IMR-90 (cell line): ENCODE data around the gene SOX6. TPM values are rescaled to one million over a fixed set of nuclear protein-coding genes. Genes with fewer than 3 reads are reported as not detected.
A peak's percentile ranks its signal among the peaks of the same experiment; 100 is the strongest.

ENCODE experiments used
- ATAC-seq: fragments of 200-7000 bp; cut with Tn5 transposase; 2 replicates; pipeline ENCODE4 v1.9.1; 2020; ENCODE audit warnings: low read depth, mild to moderate bottlenecking, moderate library complexity
- BruUV-seq: library from RNA; stranded (reverse); fragments of 400-500 nt; replicated peaks from 2 replicates; lab custom pipeline; 2021; lab: Mats Ljungman, UMichigan
- CTCF ChIA-PET: fragments of 300-600 bp; formaldehyde crosslinking; extraction: SDS; loops from one replicate; lab custom pipeline; 2021; ENCODE audit warnings: antibody characterized with exemption; lab: Yijun Ruan, JAX
- POLR2A ChIA-PET: fragments of 300-600 bp; sonication (Branson Sonifier 250); formaldehyde crosslinking; loops from one replicate; lab custom pipeline; 2022; ENCODE audit warnings: antibody characterized with exemption; ENCODE audit not compliant: unreplicated experiment; lab: Charles Lee
- DNase-seq: peaks from one replicate; pipeline ENCODE4 v3.0.0; 2013
- H2AFZ ChIP-seq: replicated peaks from 2 replicates; pipeline ENCODE3; 2013; ENCODE audit warnings: low read length, mild to moderate bottlenecking; ENCODE audit not compliant: poor library complexity
- H2AK5ac ChIP-seq: 2 replicates; pipeline ENCODE4 v1.6.1; 2013; ENCODE audit warnings: low read depth, low read length, inconsistent platforms
- H2AK9ac ChIP-seq: replicated peaks from 2 replicates; pipeline ENCODE3; 2013; ENCODE audit warnings: mild to moderate bottlenecking, low read depth, low read length, moderate library complexity; ENCODE audit not compliant: poor library complexity
- H2BK120ac ChIP-seq: 2 replicates; pipeline ENCODE4 v1.6.1; 2013; ENCODE audit warnings: low read depth, low read length, inconsistent platforms
- H2BK15ac ChIP-seq: 3 replicates; pipeline ENCODE4 v1.6.1; 2013; ENCODE audit warnings: low read depth, low read length, inconsistent platforms
- H2BK20ac ChIP-seq: 2 replicates; pipeline ENCODE4 v1.6.1; 2013; ENCODE audit warnings: low read depth, mild to moderate bottlenecking, inconsistent platforms, low read length, moderate library complexity
- H2BK5ac ChIP-seq: 2 replicates; pipeline ENCODE4 v1.6.1; 2013; ENCODE audit warnings: mild to moderate bottlenecking, low read depth, low read length, inconsistent platforms; ENCODE audit not compliant: poor library complexity, severe bottlenecking
- H3K14ac ChIP-seq: replicated peaks from 2 replicates; pipeline ENCODE4 v1.6.1; 2013; ENCODE audit warnings: low read depth, low read length, inconsistent platforms
- H3K18ac ChIP-seq: 2 replicates; pipeline ENCODE4 v1.6.1; 2013; ENCODE audit warnings: low read depth, low read length, control low read depth
- H3K23ac ChIP-seq: 2 replicates; pipeline ENCODE4 v1.6.1; 2013; ENCODE audit warnings: low read depth, low read length, inconsistent platforms
- H3K27ac ChIP-seq: 2 replicates; pipeline ENCODE4 v1.5.1; 2013; ENCODE audit warnings: mild to moderate bottlenecking, control low read depth, low read length; ENCODE audit not compliant: insufficient read depth
- H3K27me3 ChIP-seq: 2 replicates; pipeline ENCODE4 v1.6.1; 2013; ENCODE audit warnings: low read length; ENCODE audit not compliant: control insufficient read depth, insufficient read depth
- H3K36me3 ChIP-seq: 2 replicates; pipeline ENCODE4 v1.6.1; 2013; ENCODE audit warnings: low read length, mixed read lengths; ENCODE audit not compliant: control insufficient read depth, insufficient read depth
- H3K4ac ChIP-seq: 2 replicates; pipeline ENCODE4 v1.6.1; 2013; ENCODE audit warnings: low read depth, low read length, inconsistent platforms
- H3K4me1 ChIP-seq: 2 replicates; pipeline ENCODE4 v1.6.1; 2013; ENCODE audit warnings: low read length, mixed read lengths; ENCODE audit not compliant: control insufficient read depth, insufficient read depth
- H3K4me2 ChIP-seq: 2 replicates; pipeline ENCODE4 v1.6.1; 2013; ENCODE audit warnings: low read depth, mild to moderate bottlenecking, control low read depth, low read length, moderate library complexity
- H3K4me3 ChIP-seq: 2 replicates; pipeline ENCODE4 v1.5.1; 2013; ENCODE audit warnings: low read depth, mild to moderate bottlenecking, control low read depth, low read length, moderate library complexity; ENCODE audit not compliant: insufficient read depth
- H3K56ac ChIP-seq: 2 replicates; pipeline ENCODE4 v1.6.1; 2013; ENCODE audit warnings: low read length, inconsistent platforms; ENCODE audit not compliant: insufficient read depth; ENCODE audit errors: extremely low read depth
- H3K79me1 ChIP-seq, 2 experiments: 2 replicates each; pipeline ENCODE4 v1.6.1; 2013; ENCODE audit warnings: low read length in 2 of 2, inconsistent platforms in 1 of 2, low read depth in 1 of 2
- H3K9ac ChIP-seq: 2 replicates; pipeline ENCODE4 v1.6.1; 2013; ENCODE audit warnings: low read depth, low read length, control low read depth
- H3K9me1 ChIP-seq: 2 replicates; pipeline ENCODE4 v1.6.1; 2013; ENCODE audit warnings: low read length, inconsistent platforms; ENCODE audit not compliant: insufficient read depth
- H3K9me3 ChIP-seq: 2 replicates; pipeline ENCODE4 v1.6.1; 2013; ENCODE audit warnings: low read length; ENCODE audit not compliant: control insufficient read depth, insufficient read depth
- H4K20me1 ChIP-seq: 2 replicates; pipeline ENCODE4 v1.6.1; 2013; ENCODE audit warnings: low read length, inconsistent platforms; ENCODE audit not compliant: insufficient read depth
- H4K5ac ChIP-seq: 2 replicates; pipeline ENCODE4 v1.6.1; 2013; ENCODE audit warnings: mild to moderate bottlenecking, low read depth, low read length, control low read depth
- H4K8ac ChIP-seq, 2 experiments: 2 replicates each; pipeline ENCODE4 v1.6.1; 2013; ENCODE audit warnings: low read depth in 2 of 2, low read length in 2 of 2, control low read depth in 1 of 2, inconsistent platforms in 1 of 2
- H4K91ac ChIP-seq: 2 replicates; pipeline ENCODE4 v1.6.1; 2013; ENCODE audit warnings: low read depth, low read length, inconsistent platforms; ENCODE audit not compliant: insufficient read depth
- CEBPB ChIP-seq: IDR thresholded peaks from 2 replicates; pipeline ENCODE4 v1.6.1; 2012; ENCODE audit warnings: low read depth, low read length, improper control_type of control experiment
- CHD1 ChIP-seq: IDR thresholded peaks from 2 replicates; pipeline ENCODE4 v1.6.1; 2012; ENCODE audit warnings: low read depth, low read length, improper control_type of control experiment
- FOS ChIP-seq: fragments of 150-350 bp; IDR thresholded peaks from 2 replicates; pipeline ENCODE4 v1.6.1; 2016; ENCODE audit warnings: low read depth, low read length
- MAFK ChIP-seq: IDR thresholded peaks from 2 replicates; pipeline ENCODE4 v1.6.1; 2012; ENCODE audit warnings: low read depth, low read length, improper control_type of control experiment
- MXI1 ChIP-seq: IDR thresholded peaks from 2 replicates; pipeline ENCODE4 v1.6.1; 2012; ENCODE audit warnings: low read depth, mild to moderate bottlenecking, low read length, moderate library complexity, borderline replicate concordance
- NFE2L2 ChIP-seq: fragments of 150-350 bp; IDR thresholded peaks from 2 replicates; pipeline ENCODE4 v1.6.1; 2016; ENCODE audit warnings: low read depth, mild to moderate bottlenecking, low read length
- POLR2A ChIP-seq: IDR thresholded peaks from 2 replicates; pipeline ENCODE4 v1.6.1; 2012; ENCODE audit warnings: mild to moderate bottlenecking, low read depth, low read length
- RAD21 ChIP-seq: IDR thresholded peaks from 2 replicates; pipeline ENCODE4 v1.6.1; 2012; ENCODE audit warnings: low read length, improper control_type of control experiment
- RFX5 ChIP-seq: IDR thresholded peaks from 2 replicates; pipeline ENCODE4 v1.8.0; 2012; ENCODE audit warnings: low read depth, mild to moderate bottlenecking, low read length, moderate library complexity
- WGBS, 2 experiments: methylation state at CpG; one replicate each; pipeline versions ENCODE4 v1.1.5 to v1.1.7; 2013; ENCODE audit warnings: missing lambda C conversion rate in 2 of 2; ENCODE audit not compliant: insufficient read length in 1 of 2; ENCODE audit errors: extremely low coverage in 2 of 2; 5-methylcytosine and 5-hydroxymethylcytosine counted together
- dilution Hi-C: fragments of 300-500 bp; cut with HindIII; formaldehyde crosslinking; loops from one replicate; pipeline ENCODE4 v1.14.3; 2018; ENCODE audit warnings: low sequenced_read_pairs; ENCODE audit not compliant: unreplicated experiment
- in situ Hi-C: fragments of 300-500 bp; cut with MboI; formaldehyde crosslinking; loops from 3 replicates; pipeline ENCODE4 v1.14.3; 2019; ENCODE audit warnings: low sequenced_read_pairs, inconsistent platforms, mixed read lengths
- intact Hi-C: fragments of 100-400 bp; cut with micrococcal nuclease; formaldehyde crosslinking; loops from 2 replicates; pipeline ENCODE4 v1.10.0; 2022
- polyA plus RNA-seq, 3 experiments: library from polyadenylated mRNA; depleted of rRNA; stranded (reverse); fragments of >200 nt; gene quantifications; 2 replicates each; pipeline ENCODE4 v1.2.3, GENCODE V29; 2012; ENCODE audit warnings: low replicate concordance in 1 of 3
- total RNA-seq: library from RNA; depleted of rRNA; stranded (reverse); fragments of >200 nt; gene quantifications from 2 replicates; pipeline ENCODE4 v1.2.3, GENCODE V29; 2012
- TF ChIP-seq, protein P1 (sequence below): fragments of 150-350 bp; IDR thresholded peaks from 2 replicates; pipeline ENCODE4 v1.6.1; 2016; ENCODE audit warnings: low read depth, mild to moderate bottlenecking, low read length, moderate library complexity, borderline replicate concordance
- TF ChIP-seq, protein P2 (sequence below): conservative IDR thresholded peaks from 2 replicates; pipeline ENCODE4 v1.5.1; 2012; ENCODE audit warnings: mild to moderate bottlenecking, low read depth, low read length, improper control_type of control experiment

Gene SOX6
- total and polyA plus RNA-seq, 2 of the 4 experiments (the other 2 are of a cell fraction) = 1.7 to 7.7 TPM

DNA sequence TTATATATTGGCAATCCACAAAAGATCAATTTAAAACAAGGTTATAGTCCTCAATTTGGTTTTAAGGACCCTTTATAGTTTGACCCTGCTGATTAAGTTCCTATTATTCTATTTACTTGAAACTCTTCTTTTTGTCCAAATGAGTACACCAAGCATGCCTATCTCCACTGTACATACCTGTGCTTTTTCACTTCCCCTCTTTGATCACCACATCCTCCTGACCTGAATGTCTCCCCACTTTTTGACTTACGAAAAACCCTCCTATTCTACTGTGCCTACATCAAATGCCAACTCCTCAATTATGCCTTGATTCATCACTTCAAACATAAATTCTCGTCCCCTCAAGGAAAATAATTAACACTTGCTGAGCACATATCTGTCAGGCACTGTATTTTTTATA, 113.5 kb downstream of the SOX6 start:
- no peak overlapping the region for H2AK5ac ChIP-seq
- intact Hi-C loops (loop anchor here (5.0 kb wide), 1 partner anchor 46 kb away; no protein-coding TSS in a partner anchor), dilution Hi-C loops (no loop called here), in situ Hi-C loops (no loop called here)
- H3K27me3 ChIP-seq = no peaks in the 10 kb centered on the region
- no peak overlapping the region for H2AK9ac ChIP-seq
- BruUV-seq = no TSS peak
- H3K14ac ChIP-seq = peak overlapping the region; percentile 37; the same call in 1 of the 2 replicates
- peak overlapping the region; percentile 32 for H2BK120ac ChIP-seq
- H4K20me1 ChIP-seq = no peaks in the 10 kb centered on the region
- DNase-seq (no peak), ATAC-seq (no peak)
- H2BK5ac ChIP-seq = no peak overlapping the region
- H3K18ac ChIP-seq = peak overlapping the region; percentile 9; the same call in 1 of the 2 replicates
- no peak overlapping the region for H2BK15ac ChIP-seq
- no peak overlapping the region for H3K27ac ChIP-seq
- H3K4me2 ChIP-seq = no peak overlapping the region
- no peak overlapping the region for H4K8ac ChIP-seq
- H2AFZ ChIP-seq = no peak overlapping the region
- peaks cover 0 to 4% of the 10 kb centered on the region in 2 experiments; a peak in 1 of 4 replicates for H3K79me1 ChIP-seq
- peak overlapping the region; percentile 51; the same call in 1 of the 2 replicates for H2BK20ac ChIP-seq
- H3K4me1 ChIP-seq = peaks cover 8% of the 10 kb centered on the region; the same call in 1 of the 2 replicates
- H4K5ac ChIP-seq = no peak overlapping the region
- H3K4me3 ChIP-seq = no peak overlapping the region
- ChIA-PET POLR2A (no interaction called here), CTCF (interaction anchor here (0.6 kb wide), 1 partner anchor 39 kb away, joined by 3 read pairs; no protein-coding TSS in a partner anchor)
- H3K56ac ChIP-seq = no peak overlapping the region
- no peaks in the 10 kb centered on the region for H3K9me3 ChIP-seq
- H3K9me1 ChIP-seq = no peaks in the 10 kb centered on the region; the same call in 1 of the 2 replicates
- no peak overlapping the region for H3K23ac ChIP-seq
- no peak overlapping the region for H3K9ac ChIP-seq
- H3K36me3 ChIP-seq = no peaks in the 10 kb centered on the region
- WGBS, 2 experiments = 100% methylated on average over 2 of the region's 2 CpGs; no CpG with 5 or more reads in 1 of the 2 experiments
- no peak overlapping the region for H4K91ac ChIP-seq
- TF ChIP-seq RAD21 (no peak), NFE2L2 (no peak), FOS (no peak), MXI1 (no peak), CHD1 (no peak), MAFK (no peak), POLR2A (no peak), CEBPB (no peak), RFX5 (no peak)
- TF ChIP-seq, protein P1, sequence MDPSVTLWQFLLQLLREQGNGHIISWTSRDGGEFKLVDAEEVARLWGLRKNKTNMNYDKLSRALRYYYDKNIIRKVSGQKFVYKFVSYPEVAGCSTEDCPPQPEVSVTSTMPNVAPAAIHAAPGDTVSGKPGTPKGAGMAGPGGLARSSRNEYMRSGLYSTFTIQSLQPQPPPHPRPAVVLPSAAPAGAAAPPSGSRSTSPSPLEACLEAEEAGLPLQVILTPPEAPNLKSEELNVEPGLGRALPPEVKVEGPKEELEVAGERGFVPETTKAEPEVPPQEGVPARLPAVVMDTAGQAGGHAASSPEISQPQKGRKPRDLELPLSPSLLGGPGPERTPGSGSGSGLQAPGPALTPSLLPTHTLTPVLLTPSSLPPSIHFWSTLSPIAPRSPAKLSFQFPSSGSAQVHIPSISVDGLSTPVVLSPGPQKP = no peak
- TF ChIP-seq, protein P2, sequence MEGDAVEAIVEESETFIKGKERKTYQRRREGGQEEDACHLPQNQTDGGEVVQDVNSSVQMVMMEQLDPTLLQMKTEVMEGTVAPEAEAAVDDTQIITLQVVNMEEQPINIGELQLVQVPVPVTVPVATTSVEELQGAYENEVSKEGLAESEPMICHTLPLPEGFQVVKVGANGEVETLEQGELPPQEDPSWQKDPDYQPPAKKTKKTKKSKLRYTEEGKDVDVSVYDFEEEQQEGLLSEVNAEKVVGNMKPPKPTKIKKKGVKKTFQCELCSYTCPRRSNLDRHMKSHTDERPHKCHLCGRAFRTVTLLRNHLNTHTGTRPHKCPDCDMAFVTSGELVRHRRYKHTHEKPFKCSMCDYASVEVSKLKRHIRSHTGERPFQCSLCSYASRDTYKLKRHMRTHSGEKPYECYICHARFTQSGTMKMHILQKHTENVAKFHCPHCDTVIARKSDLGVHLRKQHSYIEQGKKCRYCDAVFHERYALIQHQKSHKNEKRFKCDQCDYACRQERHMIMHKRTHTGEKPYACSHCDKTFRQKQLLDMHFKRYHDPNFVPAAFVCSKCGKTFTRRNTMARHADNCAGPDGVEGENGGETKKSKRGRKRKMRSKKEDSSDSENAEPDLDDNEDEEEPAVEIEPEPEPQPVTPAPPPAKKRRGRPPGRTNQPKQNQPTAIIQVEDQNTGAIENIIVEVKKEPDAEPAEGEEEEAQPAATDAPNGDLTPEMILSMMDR = no peak
- H3K4ac ChIP-seq = no peak overlapping the region
